HG02981 (cell line): ENCODE data around the gene TRPM2.

Experiments used
- ATAC-seq: cut with Tn5 transposase; IDR thresholded peaks from one replicate; pipeline ENCODE4 v1.9.1; 2021; ENCODE audit warnings: mild to moderate bottlenecking, moderate library complexity; ENCODE audit not compliant: unreplicated experiment

Gene TRPM2

GRCh38 chr21:44455524-44456213 is 102.2 kb downstream of the TRPM2 start:
- peak; percentile 42 for ATAC-seq

GRCh38 chr21:44456214-44456914 is 102.9 kb downstream of the TRPM2 start:
- no peak for ATAC-seq

GRCh38 chr21:44456915-44457736 is 103.7 kb downstream of the TRPM2 start:
- no peak for ATAC-seq

GRCh38 chr21:44458971-44459711 is 105.7 kb downstream of the TRPM2 start:
- no peak for ATAC-seq

- no peak for ATAC-seq
Measured at GRCh38 chr21:44459712-44460440, 106.5 kb downstream of the TRPM2 start.

- no peak for ATAC-seq
Measured at GRCh38 chr21:44460441-44460755, 107.0 kb downstream of the TRPM2 start.

- ATAC-seq = no peak
Measured at GRCh38 chr21:44461005-44461404, 107.6 kb downstream of the TRPM2 start.

GRCh38 chr21:44461464-44462001 is 108.1 kb downstream of the TRPM2 start:
- no peak for ATAC-seq

- no peak for ATAC-seq
Measured at GRCh38 chr21:44462086-44462833, 108.8 kb downstream of the TRPM2 start.

- ATAC-seq = no peak
Measured at GRCh38 chr21:44462834-44463200, 109.4 kb downstream of the TRPM2 start.

GRCh38 chr21:44463724-44464123 is 110.3 kb downstream of the TRPM2 start:
- no peak for ATAC-seq

GRCh38 chr21:44464351-44464750 is 110.9 kb downstream of the TRPM2 start:
- ATAC-seq = no peak

GRCh38 chr21:44466351-44466954 is 113.0 kb downstream of the TRPM2 start:
- ATAC-seq = no peak

GRCh38 chr21:44466996-44467858 is 113.8 kb downstream of the TRPM2 start:
- no peak for ATAC-seq

GRCh38 chr21:44467859-44468195 is 114.4 kb downstream of the TRPM2 start:
- no peak for ATAC-seq

- ATAC-seq = no peak
Measured at GRCh38 chr21:44471341-44471740, 117.9 kb downstream of the TRPM2 start.

- no peak for ATAC-seq
Measured at GRCh38 chr21:44471996-44472395, 118.6 kb downstream of the TRPM2 start.

- no peak for ATAC-seq
Measured at GRCh38 chr21:44473915-44474555, 120.6 kb downstream of the TRPM2 start.
